Stimulated activated CD8-positive, alpha-beta memory T cell treated with anti-CD3 and anti-CD28 coated beads, Interleukin-7, amount 100 ng/mL, for 4 hours (primary cell): ENCODE results near the gene NKIRAS1.
"Not testable (repeated sequence)": the region's sequence is repeated elsewhere in the genome, so short reads cannot be mapped to it uniquely, and the experiment has no call there.

Source experiments
- DNase-seq, 2 donors: peaks; one replicate each; pipeline ENCODE4 v3.0.0-alpha.2; 2020; ENCODE audit warnings: low read depth in 2 of 2

The NKIRAS1 gene

GRCh38 chr3:23940775-23941174, 24.0 kb upstream of the NKIRAS1 start:
- no peak for DNase-seq

- no peak for DNase-seq
Observed at GRCh38 chr3:23938688-23939087, 21.9 kb upstream of the NKIRAS1 start.

GRCh38 chr3:23937296-23937695, 20.5 kb upstream of the NKIRAS1 start:
- no peak for DNase-seq

- no peak for DNase-seq
Observed at GRCh38 chr3:23934253-23934652, 17.5 kb upstream of the NKIRAS1 start.

GRCh38 chr3:23932571-23932970, 15.8 kb upstream of the NKIRAS1 start:
- no peak for DNase-seq

GRCh38 chr3:23931597-23931996, 14.8 kb upstream of the NKIRAS1 start:
- no peak for DNase-seq

- no peak for DNase-seq
Observed at GRCh38 chr3:23928524-23928923, 11.7 kb upstream of the NKIRAS1 start.

GRCh38 chr3:23926736-23927135, 9.9 kb upstream of the NKIRAS1 start:
- DNase-seq = no peak

- DNase-seq = no peak
Observed at GRCh38 chr3:23926246-23926645, 9.5 kb upstream of the NKIRAS1 start.

- DNase-seq = no peak
Observed at GRCh38 chr3:23923786-23924185, 7.0 kb upstream of the NKIRAS1 start.

- DNase-seq = no peak
Observed at GRCh38 chr3:23921052-23921511, 4.3 kb upstream of the NKIRAS1 start.

GRCh38 chr3:23920151-23920655, 3.4 kb upstream of the NKIRAS1 start:
- no peak for DNase-seq

GRCh38 chr3:23919628-23920027, 2.8 kb upstream of the NKIRAS1 start:
- DNase-seq = no peak

- not testable (repeated sequence) for DNase-seq
Observed at GRCh38 chr3:23918331-23918730, 1.5 kb upstream of the NKIRAS1 start.

GRCh38 chr3:23917679-23918303, 1.0 kb upstream of the NKIRAS1 start:
- DNase-seq = not testable (repeated sequence)

GRCh38 chr3:23916152-23916885, 471 bp downstream of the NKIRAS1 start:
- DNase-seq = no peak

GRCh38 chr3:23915537-23916108, 1.2 kb downstream of the NKIRAS1 start:
- DNase-seq = no peak

GRCh38 chr3:23913873-23914743, 2.7 kb downstream of the NKIRAS1 start:
- no peak for DNase-seq

GRCh38 chr3:23913182-23913581, 3.6 kb downstream of the NKIRAS1 start:
- DNase-seq = no peak

GRCh38 chr3:23912335-23912734, 4.5 kb downstream of the NKIRAS1 start:
- DNase-seq = not testable (repeated sequence)

GRCh38 chr3:23911397-23911796, 5.4 kb downstream of the NKIRAS1 start:
- no peak for DNase-seq

GRCh38 chr3:23909341-23909740, 7.4 kb downstream of the NKIRAS1 start:
- no peak for DNase-seq
